RWPE2 (cell line): Measurements from ENCODE around the gene UCK2.
A peak's percentile ranks its signal among the peaks of the same experiment; 100 is the strongest.

Experiments
- ATAC-seq: fragments of 200-7000 bp; cut with Tn5 transposase; 3 replicates; pipeline ENCODE4 v1.9.1; 2021; ENCODE audit warnings: low read depth
- DNase-seq: peaks from one replicate; pipeline ENCODE4 v3.0.0-alpha.2; 2020; ENCODE audit warnings: low spot score
- H3K27ac ChIP-seq: fragments of 450-650 bp; 2 replicates; pipeline ENCODE4 v1.5.1; 2017; ENCODE audit warnings: mild to moderate bottlenecking; ENCODE audit not compliant: poor library complexity, severe bottlenecking
- H3K27me3 ChIP-seq: fragments of 250-450 bp; sonication (Bioruptor Pico); 2 replicates; pipeline ENCODE4 v1.5.1; 2021; ENCODE audit warnings: mild to moderate bottlenecking, moderate library complexity; ENCODE audit not compliant: insufficient read depth, poor library complexity, severe bottlenecking
- H3K36me3 ChIP-seq: fragments of 250-450 bp; sonication (Bioruptor Pico); 2 replicates; pipeline ENCODE4 v1.5.1; 2020; ENCODE audit warnings: low read depth, mild to moderate bottlenecking, moderate library complexity
- H3K4me1 ChIP-seq: fragments of 250-450 bp; sonication (Bioruptor Pico); 2 replicates; pipeline ENCODE4 v1.5.1; 2021; ENCODE audit warnings: mild to moderate bottlenecking, moderate library complexity; ENCODE audit not compliant: insufficient read depth, poor library complexity, severe bottlenecking
- H3K4me3 ChIP-seq: fragments of 250-450 bp; sonication (Bioruptor Pico); 2 replicates; pipeline ENCODE4 v1.5.1; 2021; ENCODE audit warnings: mild to moderate bottlenecking, moderate library complexity; ENCODE audit not compliant: severe bottlenecking
- H3K9me3 ChIP-seq: fragments of 250-450 bp; sonication (Bioruptor Pico); 2 replicates; pipeline ENCODE4 v1.5.1; 2021; ENCODE audit warnings: mild to moderate bottlenecking, moderate library complexity; ENCODE audit not compliant: severe bottlenecking
- TF ChIP-seq, protein P1 (sequence below): fragments of 450-650 bp; IDR thresholded peaks from one replicate; pipeline ENCODE4 v1.5.1; 2017; ENCODE audit warnings: mild to moderate bottlenecking, moderate library complexity; ENCODE audit not compliant: poor library complexity, severe bottlenecking

The UCK2 gene

DNA sequence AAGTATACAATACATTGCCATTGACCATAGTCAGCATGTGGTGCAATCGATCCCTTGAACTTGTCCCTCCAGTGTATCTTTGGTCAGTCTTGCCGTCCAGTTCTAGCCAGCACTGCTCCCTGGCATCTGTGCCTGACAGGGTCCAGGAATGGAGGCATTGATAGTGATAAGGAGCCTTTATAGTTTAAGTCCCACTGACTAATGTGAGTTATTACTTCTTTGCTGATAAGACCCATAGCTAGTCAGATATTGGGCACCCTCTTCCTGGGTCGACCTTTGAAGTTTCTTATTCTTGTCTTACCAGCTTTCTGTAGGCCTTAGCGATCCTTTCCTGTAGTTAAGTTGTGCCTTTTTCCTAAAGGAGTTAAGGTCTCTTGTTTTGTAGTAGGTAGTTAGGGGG lies 13.0 kb downstream of the UCK2 start:
- ATAC-seq (no peak), DNase-seq (no peak)
- Histone ChIP-seq H3K36me3 (peaks cover 21% of the 10 kb centered on the region; the same call in 1 of the 2 replicates), H3K9me3 (no peaks in the 10 kb centered on the region), H3K4me1 (peaks cover 23% of the 10 kb centered on the region), H3K27ac (no peak overlapping the region), H3K4me3 (no peak overlapping the region), H3K27me3 (no peaks in the 10 kb centered on the region)
- TF ChIP-seq, protein P1, sequence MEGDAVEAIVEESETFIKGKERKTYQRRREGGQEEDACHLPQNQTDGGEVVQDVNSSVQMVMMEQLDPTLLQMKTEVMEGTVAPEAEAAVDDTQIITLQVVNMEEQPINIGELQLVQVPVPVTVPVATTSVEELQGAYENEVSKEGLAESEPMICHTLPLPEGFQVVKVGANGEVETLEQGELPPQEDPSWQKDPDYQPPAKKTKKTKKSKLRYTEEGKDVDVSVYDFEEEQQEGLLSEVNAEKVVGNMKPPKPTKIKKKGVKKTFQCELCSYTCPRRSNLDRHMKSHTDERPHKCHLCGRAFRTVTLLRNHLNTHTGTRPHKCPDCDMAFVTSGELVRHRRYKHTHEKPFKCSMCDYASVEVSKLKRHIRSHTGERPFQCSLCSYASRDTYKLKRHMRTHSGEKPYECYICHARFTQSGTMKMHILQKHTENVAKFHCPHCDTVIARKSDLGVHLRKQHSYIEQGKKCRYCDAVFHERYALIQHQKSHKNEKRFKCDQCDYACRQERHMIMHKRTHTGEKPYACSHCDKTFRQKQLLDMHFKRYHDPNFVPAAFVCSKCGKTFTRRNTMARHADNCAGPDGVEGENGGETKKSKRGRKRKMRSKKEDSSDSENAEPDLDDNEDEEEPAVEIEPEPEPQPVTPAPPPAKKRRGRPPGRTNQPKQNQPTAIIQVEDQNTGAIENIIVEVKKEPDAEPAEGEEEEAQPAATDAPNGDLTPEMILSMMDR: no peak

DNA sequence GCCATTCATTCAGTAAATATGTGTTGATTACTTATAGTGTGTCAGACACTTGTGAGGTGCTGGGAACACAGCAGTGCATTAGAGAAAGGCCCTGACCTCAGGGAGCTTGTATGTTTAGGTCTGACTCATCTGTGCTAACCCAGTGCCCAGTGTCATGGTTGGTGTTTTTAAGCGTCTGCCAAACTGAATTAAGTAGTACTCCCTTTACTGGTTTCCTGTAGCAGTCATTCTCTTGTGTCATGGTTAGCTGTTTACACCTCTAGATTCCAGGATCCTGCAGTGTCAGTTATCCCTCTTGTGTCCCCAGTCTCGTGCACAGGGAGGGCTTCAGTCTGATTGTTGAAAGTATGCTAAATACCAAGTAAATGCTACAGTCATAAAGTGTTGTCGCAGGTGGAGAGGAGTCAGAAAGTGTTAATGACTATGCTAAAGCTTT lies 14.2 kb downstream of the UCK2 start:
- H3K27ac ChIP-seq: peak overlapping the region; percentile 36
- no peak for DNase-seq
- peak; percentile 49; the same call in 2 of the 3 replicates for ATAC-seq
- H3K27me3 ChIP-seq: no peaks in the 10 kb centered on the region
- H3K9me3 ChIP-seq: no peaks in the 10 kb centered on the region
- TF ChIP-seq, protein P1: no peak
- H3K36me3 ChIP-seq: peaks cover 16% of the 10 kb centered on the region; the same call in 1 of the 2 replicates
- H3K4me3 ChIP-seq: no peak overlapping the region
- H3K4me1 ChIP-seq: peaks cover 23% of the 10 kb centered on the region

DNA sequence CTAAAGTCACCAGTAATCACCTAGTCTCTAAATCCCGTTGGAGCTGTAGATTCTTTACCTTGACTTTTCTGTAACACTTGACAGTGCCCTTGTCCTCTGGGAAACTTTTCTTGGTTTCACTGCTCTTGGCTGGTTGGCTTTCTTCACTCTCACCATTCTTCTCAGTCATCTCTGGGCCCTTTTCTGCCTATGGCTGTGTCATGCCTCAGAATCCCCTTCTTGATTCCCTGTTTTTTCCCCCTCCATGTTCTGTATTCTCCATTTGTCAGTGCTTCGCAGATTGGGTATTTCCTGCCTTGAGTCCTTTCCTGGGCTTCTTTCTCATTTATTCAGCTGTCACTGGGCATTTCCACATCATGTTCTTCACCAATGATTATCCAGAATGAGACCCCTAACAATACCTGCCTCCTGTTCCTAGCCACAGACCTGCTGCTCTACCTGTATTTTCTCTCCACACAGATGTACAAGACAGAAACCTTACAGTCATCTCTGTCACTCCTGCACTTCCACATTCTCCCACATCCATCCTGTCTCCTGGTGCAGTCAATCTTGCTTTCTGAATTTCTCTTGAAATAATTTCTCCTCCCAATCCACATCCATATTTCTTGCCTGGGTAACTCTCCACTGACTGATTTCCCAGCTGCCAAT lies 14.7 kb downstream of the UCK2 start:
- TF ChIP-seq, protein P1: no peak
- Histone ChIP-seq H3K4me1 (peaks cover 23% of the 10 kb centered on the region), H3K27me3 (no peaks in the 10 kb centered on the region), H3K9me3 (no peaks in the 10 kb centered on the region), H3K4me3 (no peak overlapping the region), H3K27ac (peak overlapping the region; percentile 36), H3K36me3 (peaks cover 11% of the 10 kb centered on the region; the same call in 1 of the 2 replicates)
- peak; percentile 26; the same call in 2 of the 3 replicates for ATAC-seq
- DNase-seq: no peak

DNA sequence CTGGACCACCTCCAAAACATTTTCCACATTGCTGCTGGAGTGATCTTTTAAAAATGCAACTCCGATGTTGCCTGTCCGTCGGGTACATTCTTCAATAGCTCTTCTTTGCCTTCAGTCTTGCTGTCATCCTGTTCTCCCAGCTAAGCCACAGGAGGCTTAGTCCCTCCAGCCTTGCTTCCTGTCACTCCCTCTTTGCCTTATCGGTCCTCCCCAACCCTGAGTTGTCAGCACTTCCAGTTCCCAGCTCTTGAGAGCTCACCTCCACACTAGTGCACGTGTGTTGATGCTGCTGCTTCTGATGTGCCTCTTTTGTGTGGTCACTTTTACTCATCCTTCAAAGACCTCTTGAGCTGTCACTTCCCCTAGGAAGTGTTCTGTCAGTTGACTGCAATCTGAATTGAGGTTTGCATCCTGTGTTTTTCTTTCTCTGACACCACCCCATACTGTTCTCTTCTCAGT lies 15.3 kb downstream of the UCK2 start:
- Histone ChIP-seq H3K36me3 (peaks cover 5% of the 10 kb centered on the region; the same call in 1 of the 2 replicates), H3K9me3 (no peaks in the 10 kb centered on the region), H3K27ac (peak overlapping the region; percentile 36), H3K4me3 (no peak overlapping the region), H3K27me3 (no peaks in the 10 kb centered on the region), H3K4me1 (peaks cover 23% of the 10 kb centered on the region)
- TF ChIP-seq, protein P1: no peak
- ATAC-seq (peak; percentile 66), DNase-seq (no peak)

DNA sequence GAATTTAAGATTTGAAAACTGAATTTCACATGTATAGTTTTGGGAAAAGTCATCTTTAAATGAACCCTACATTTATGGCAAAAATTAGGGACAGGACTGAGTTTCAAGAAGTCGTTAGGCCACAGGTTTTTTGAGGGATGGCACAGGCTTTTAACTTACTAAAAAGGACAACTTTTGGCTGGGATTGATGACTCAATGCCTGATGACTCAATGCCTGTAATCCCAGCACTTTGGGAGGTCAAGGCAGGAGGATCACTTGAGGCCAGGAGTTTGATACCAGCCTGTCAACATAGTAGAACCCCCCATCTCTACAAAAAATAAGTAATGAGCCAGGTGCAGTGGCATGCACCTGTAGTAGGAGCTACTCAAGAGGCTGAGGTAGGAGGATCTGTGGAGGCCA lies 15.9 kb downstream of the UCK2 start:
- TF ChIP-seq, protein P1: no peak
- peaks cover 23% of the 10 kb centered on the region for H3K4me1 ChIP-seq
- no peak for ATAC-seq
- peaks cover 8% of the 10 kb centered on the region; the same call in 1 of the 2 replicates for H3K36me3 ChIP-seq
- H3K27me3 ChIP-seq: no peaks in the 10 kb centered on the region
- no peak for DNase-seq
- H3K9me3 ChIP-seq: no peaks in the 10 kb centered on the region
- no peak overlapping the region for H3K4me3 ChIP-seq
- H3K27ac ChIP-seq: peak overlapping the region; percentile 36
